Mesothelial cell of epicardium (in vitro differentiated cells): ENCODE data around the gene TENM4. TPM values are rescaled to one million over a fixed set of nuclear protein-coding genes. Genes with fewer than 3 reads are reported as not detected.

Experiments
- DNase-seq, 2 experiments: peaks; one replicate each; pipeline ENCODE4 v3.0.0; 2021; ENCODE audit warnings: low spot score in 2 of 2; ENCODE audit not compliant: unreplicated experiment in 2 of 2
- H3K27ac Mint-ChIP-seq: 2 replicates; pipeline ENCODE4 v1.8.0; 2021; ENCODE audit warnings: mixed read lengths
- H3K27me3 Mint-ChIP-seq: 2 replicates; pipeline ENCODE4 v1.8.0; 2021; ENCODE audit warnings: low read depth, mixed read lengths
- H3K36me3 Mint-ChIP-seq: 2 replicates; pipeline ENCODE4 v1.8.0; 2021; ENCODE audit warnings: mixed read lengths
- H3K4me1 Mint-ChIP-seq: 2 replicates; pipeline ENCODE4 v1.8.0; 2021; ENCODE audit warnings: mixed read lengths
- H3K4me3 Mint-ChIP-seq: 2 replicates; pipeline ENCODE4 v1.8.0; 2021; ENCODE audit warnings: mild to moderate bottlenecking, moderate library complexity, mixed read lengths
- H3K9me3 Mint-ChIP-seq: 2 replicates; pipeline ENCODE4 v1.8.0; 2021; ENCODE audit warnings: mixed read lengths
- CTCF ChIP-seq: fragments of 200-600 bp; sonication (generic); IDR thresholded peaks from one replicate; pipeline ENCODE4 v1.5.0; 2021; ENCODE audit warnings: antibody characterized with exemption; ENCODE audit not compliant: unreplicated experiment
- total RNA-seq: library from RNA; stranded (reverse); gene quantifications from 3 replicates; pipeline ENCODE4 v1.2.1, GENCODE V29; 2021

Gene TENM4
- total RNA-seq, 1 donor from 2014 or later, result 187 TPM

GRCh38 chr11:79110796-79111195 is 330.0 kb downstream of the TENM4 start:
- no peak overlapping the region for H3K27ac Mint-ChIP-seq
- H3K27me3 Mint-ChIP-seq, result no peaks in the 10 kb centered on the region
- peaks cover 34% of the 10 kb centered on the region for H3K4me1 Mint-ChIP-seq
- H3K9me3 Mint-ChIP-seq, result peaks cover 4% of the 10 kb centered on the region
- no peak for DNase-seq
- H3K4me3 Mint-ChIP-seq, result no peak overlapping the region
- TF ChIP-seq CTCF, result no peak
- peaks cover 4% of the 10 kb centered on the region for H3K36me3 Mint-ChIP-seq

GRCh38 chr11:79110321-79110720 is 330.5 kb downstream of the TENM4 start:
- no peak for TF ChIP-seq CTCF
- Mint-ChIP-seq H3K36me3 (peaks cover 4% of the 10 kb centered on the region), H3K4me3 (no peak overlapping the region), H3K27ac (no peak overlapping the region), H3K4me1 (peaks cover 34% of the 10 kb centered on the region), H3K9me3 (peaks cover 4% of the 10 kb centered on the region), H3K27me3 (no peaks in the 10 kb centered on the region)
- no peak for DNase-seq

- Mint-ChIP-seq H3K27me3 (no peaks in the 10 kb centered on the region), H3K4me3 (no peak overlapping the region), H3K36me3 (no peaks in the 10 kb centered on the region), H3K4me1 (peaks cover 24% of the 10 kb centered on the region), H3K27ac (peak overlapping the region; percentile 35), H3K9me3 (no peaks in the 10 kb centered on the region)
- DNase-seq, result no peak
- no peak for TF ChIP-seq CTCF
Observed at GRCh38 chr11:79108851-79109250, 332.0 kb downstream of the TENM4 start.

- no peaks in the 10 kb centered on the region for H3K27me3 Mint-ChIP-seq
- TF ChIP-seq CTCF, result no peak
- no peaks in the 10 kb centered on the region for H3K9me3 Mint-ChIP-seq
- peaks cover 41% of the 10 kb centered on the region for H3K4me1 Mint-ChIP-seq
- peak overlapping the region; percentile 25 for H3K27ac Mint-ChIP-seq
- no peak overlapping the region for H3K4me3 Mint-ChIP-seq
- H3K36me3 Mint-ChIP-seq, result no peaks in the 10 kb centered on the region
- no peak for DNase-seq
Observed at GRCh38 chr11:79102840-79103239, 338.0 kb downstream of the TENM4 start.

- Mint-ChIP-seq H3K36me3 (no peaks in the 10 kb centered on the region), H3K9me3 (no peaks in the 10 kb centered on the region), H3K4me1 (peaks cover 52% of the 10 kb centered on the region), H3K27me3 (no peaks in the 10 kb centered on the region), H3K4me3 (no peak overlapping the region), H3K27ac (no peak overlapping the region)
- no peak for TF ChIP-seq CTCF
- no peak for DNase-seq
Observed at GRCh38 chr11:79101656-79102055, 339.2 kb downstream of the TENM4 start.
